PC-9 (cell line): ENCODE data around the gene MOB3B. TPM values are rescaled to one million over a fixed set of nuclear protein-coding genes. Genes with fewer than 3 reads are reported as not detected.

Experiments used
- BruUV-seq: library from RNA; stranded (reverse); fragments of 400-500 nt; replicated peaks from 2 replicates; lab custom pipeline; 2021; lab: Mats Ljungman, UMichigan
- CTCF ChIA-PET: fragments of 300-600 bp; sonication (Branson Sonifier 250); formaldehyde crosslinking; loops from one replicate; lab custom pipeline; 2022; ENCODE audit warnings: antibody characterized with exemption; lab: Charles Lee
- POLR2A ChIA-PET: fragments of 300-600 bp; sonication (Branson Sonifier 250); formaldehyde crosslinking; loops from one replicate; lab custom pipeline; 2022; ENCODE audit warnings: antibody characterized with exemption; ENCODE audit not compliant: unreplicated experiment; lab: Charles Lee
- DNase-seq, 2 experiments: peaks; one replicate each; pipeline versions ENCODE4 v3.0.0 to v3.0.0-alpha.2; 2015 to 2022; ENCODE audit warnings: mixed read lengths in 1 of 2
- H2AFZ ChIP-seq: fragments of 200-600 bp; sonication (generic); 2 replicates; pipeline ENCODE4 v1.8.1; 2017; ENCODE audit warnings: antibody characterized with exemption
- H3F3A ChIP-seq: fragments of 200-600 bp; sonication (generic); 2 replicates; pipeline ENCODE4 v1.8.1; 2017; ENCODE audit warnings: antibody characterized with exemption, mild to moderate bottlenecking, low read depth; ENCODE audit not compliant: insufficient read depth
- H3K27ac ChIP-seq: fragments of 200-600 bp; sonication (generic); 2 replicates; pipeline ENCODE4 v1.6.1; 2016; ENCODE audit warnings: mixed run types
- H3K27me3 ChIP-seq: fragments of 200-600 bp; sonication (generic); 2 replicates; pipeline ENCODE4 v1.6.1; 2016; ENCODE audit warnings: low read depth, mixed run types; ENCODE audit not compliant: insufficient read depth
- H3K36me3 ChIP-seq: fragments of 200-600 bp; sonication (generic); 2 replicates; pipeline ENCODE4 v1.6.1; 2016; ENCODE audit warnings: low read depth, mixed run types
- H3K4me1 ChIP-seq: fragments of 200-600 bp; sonication (generic); replicated peaks from 2 replicates; pipeline ENCODE4 v1.6.1; 2016; ENCODE audit warnings: mixed run types; ENCODE audit not compliant: insufficient read depth
- H3K4me2 ChIP-seq: fragments of 200-600 bp; sonication (generic); 2 replicates; pipeline ENCODE4 v1.6.1; 2017; ENCODE audit warnings: mixed run types
- H3K4me3 ChIP-seq: fragments of 200-600 bp; sonication (generic); 2 replicates; pipeline ENCODE4 v1.6.1; 2016; ENCODE audit warnings: mixed run types
- H3K79me2 ChIP-seq: fragments of 200-600 bp; sonication (generic); 2 replicates; pipeline ENCODE4 v1.6.1; 2017; ENCODE audit warnings: low read depth, mixed run types
- H3K9me2 ChIP-seq: fragments of 200-600 bp; sonication (generic); 2 replicates; pipeline ENCODE4 v1.8.1; 2017; ENCODE audit warnings: mild to moderate bottlenecking; ENCODE audit not compliant: insufficient read depth
- H3K9me3 ChIP-seq: fragments of 200-600 bp; sonication (generic); 2 replicates; pipeline ENCODE4 v1.8.1; 2016; ENCODE audit warnings: low read depth; ENCODE audit not compliant: insufficient read depth
- H4K20me1 ChIP-seq: fragments of 200-600 bp; sonication (generic); 2 replicates; pipeline ENCODE4 v1.8.1; 2017; ENCODE audit not compliant: insufficient read depth
- EZH2 ChIP-seq: fragments of 200-600 bp; sonication (generic); IDR thresholded peaks from 2 replicates; pipeline ENCODE4 v1.8.0; 2017; ENCODE audit warnings: antibody characterized with exemption, low read depth
- intact Hi-C: fragments of 100-400 bp; cut with micrococcal nuclease; formaldehyde crosslinking; loops from one replicate; pipeline ENCODE4 v1.10.0; 2022; ENCODE audit not compliant: unreplicated experiment
- total RNA-seq: library from RNA; stranded (reverse); gene quantifications from 2 replicates; pipeline ENCODE4 v1.2.3, GENCODE V29; 2021
- TF ChIP-seq, protein P1 (sequence below): fragments of 200-600 bp; sonication (generic); conservative IDR thresholded peaks from 2 replicates; pipeline ENCODE4 v1.6.1; 2017; ENCODE audit warnings: mixed run types, antibody characterized with exemption, mild to moderate bottlenecking, moderate library complexity

Gene MOB3B
- total RNA-seq, 1 experiment from 2014 or later, result 4.4 TPM

DNA sequence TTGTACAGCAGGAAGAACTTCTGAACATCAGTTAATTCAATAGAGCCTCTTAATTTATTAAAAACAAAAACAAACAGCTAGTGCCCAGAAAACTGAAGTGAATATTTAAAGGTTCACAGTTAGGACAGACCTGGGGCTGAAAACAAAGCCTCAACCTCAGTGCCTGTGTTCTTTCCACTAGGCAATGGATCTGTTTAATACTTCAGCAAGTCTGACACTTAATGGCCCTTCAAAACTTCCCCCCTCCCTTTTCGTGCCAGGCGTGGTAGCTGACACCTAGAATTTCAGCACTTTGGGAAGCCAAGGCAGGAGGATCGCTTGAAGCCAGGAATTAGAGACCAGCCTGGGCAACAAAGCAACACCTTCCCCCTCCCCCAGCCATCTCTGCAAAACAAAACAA, 60.1 kb downstream of the MOB3B start:
- Histone ChIP-seq H4K20me1 (no peaks in the 10 kb centered on the region), H3K27ac (no peak overlapping the region), H3K4me1 (no peaks in the 10 kb centered on the region), H3K4me3 (no peak overlapping the region), H3F3A (no peaks in the 10 kb centered on the region), H3K4me2 (no peak overlapping the region), H3K9me2 (no peaks in the 10 kb centered on the region), H2AFZ (no peak overlapping the region), H3K36me3 (no peaks in the 10 kb centered on the region), H3K79me2 (no peaks in the 10 kb centered on the region), H3K9me3 (no peaks in the 10 kb centered on the region), H3K27me3 (no peaks in the 10 kb centered on the region)
- intact Hi-C loops, result no loop called here
- no peak for DNase-seq
- no TSS peak for BruUV-seq
- CTCF ChIA-PET, result no interaction called here
- TF ChIP-seq EZH2, result no peak
- TF ChIP-seq, protein P1, sequence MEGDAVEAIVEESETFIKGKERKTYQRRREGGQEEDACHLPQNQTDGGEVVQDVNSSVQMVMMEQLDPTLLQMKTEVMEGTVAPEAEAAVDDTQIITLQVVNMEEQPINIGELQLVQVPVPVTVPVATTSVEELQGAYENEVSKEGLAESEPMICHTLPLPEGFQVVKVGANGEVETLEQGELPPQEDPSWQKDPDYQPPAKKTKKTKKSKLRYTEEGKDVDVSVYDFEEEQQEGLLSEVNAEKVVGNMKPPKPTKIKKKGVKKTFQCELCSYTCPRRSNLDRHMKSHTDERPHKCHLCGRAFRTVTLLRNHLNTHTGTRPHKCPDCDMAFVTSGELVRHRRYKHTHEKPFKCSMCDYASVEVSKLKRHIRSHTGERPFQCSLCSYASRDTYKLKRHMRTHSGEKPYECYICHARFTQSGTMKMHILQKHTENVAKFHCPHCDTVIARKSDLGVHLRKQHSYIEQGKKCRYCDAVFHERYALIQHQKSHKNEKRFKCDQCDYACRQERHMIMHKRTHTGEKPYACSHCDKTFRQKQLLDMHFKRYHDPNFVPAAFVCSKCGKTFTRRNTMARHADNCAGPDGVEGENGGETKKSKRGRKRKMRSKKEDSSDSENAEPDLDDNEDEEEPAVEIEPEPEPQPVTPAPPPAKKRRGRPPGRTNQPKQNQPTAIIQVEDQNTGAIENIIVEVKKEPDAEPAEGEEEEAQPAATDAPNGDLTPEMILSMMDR, result no peak
- POLR2A ChIA-PET, result no interaction called here

DNA sequence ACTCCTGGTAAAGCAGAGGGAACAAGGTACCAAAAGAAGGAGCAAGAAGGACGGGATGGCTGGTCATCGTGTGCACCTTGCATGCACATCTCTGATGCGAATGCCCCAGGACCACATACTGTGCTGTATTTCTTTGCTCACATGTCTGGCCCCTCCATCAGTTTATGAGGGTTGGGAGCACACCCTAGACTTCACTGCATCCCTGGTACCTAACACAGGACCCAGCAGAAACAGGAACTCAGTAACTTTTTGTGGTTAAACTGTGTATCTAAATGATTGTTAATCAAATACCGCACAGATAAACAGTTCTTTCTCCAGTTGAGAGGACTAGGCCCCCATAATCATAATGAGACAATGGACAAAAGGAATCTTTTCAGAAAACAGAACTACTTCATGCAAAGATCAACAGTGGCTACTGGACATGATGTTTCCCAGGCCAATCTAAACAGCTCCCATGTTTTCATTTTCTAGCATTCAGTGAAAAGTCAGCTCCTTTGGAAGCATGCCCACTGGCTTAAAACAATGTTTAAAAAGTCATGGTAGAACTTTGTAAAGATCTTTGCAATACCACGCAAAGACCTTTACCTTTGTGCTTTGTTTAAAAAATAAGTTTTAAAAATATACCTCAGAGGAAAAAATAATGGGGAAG, 61.0 kb downstream of the MOB3B start:
- no peaks in the 10 kb centered on the region for H4K20me1 ChIP-seq
- intact Hi-C loops, result no loop called here
- TF ChIP-seq, protein P1, result no peak
- no peak for TF ChIP-seq EZH2
- H3K36me3 ChIP-seq, result no peaks in the 10 kb centered on the region
- H3K27me3 ChIP-seq, result no peaks in the 10 kb centered on the region
- POLR2A ChIA-PET, result no interaction called here
- no peak overlapping the region for H3K4me2 ChIP-seq
- no peaks in the 10 kb centered on the region for H3K79me2 ChIP-seq
- no TSS peak for BruUV-seq
- no peak overlapping the region for H3K4me3 ChIP-seq
- H3K4me1 ChIP-seq, result no peaks in the 10 kb centered on the region
- CTCF ChIA-PET, result no interaction called here
- H3K9me3 ChIP-seq, result no peaks in the 10 kb centered on the region
- no peaks in the 10 kb centered on the region for H3F3A ChIP-seq
- H3K9me2 ChIP-seq, result no peaks in the 10 kb centered on the region
- no peak overlapping the region for H3K27ac ChIP-seq
- H2AFZ ChIP-seq, result no peak overlapping the region
- DNase-seq, result no peak

DNA sequence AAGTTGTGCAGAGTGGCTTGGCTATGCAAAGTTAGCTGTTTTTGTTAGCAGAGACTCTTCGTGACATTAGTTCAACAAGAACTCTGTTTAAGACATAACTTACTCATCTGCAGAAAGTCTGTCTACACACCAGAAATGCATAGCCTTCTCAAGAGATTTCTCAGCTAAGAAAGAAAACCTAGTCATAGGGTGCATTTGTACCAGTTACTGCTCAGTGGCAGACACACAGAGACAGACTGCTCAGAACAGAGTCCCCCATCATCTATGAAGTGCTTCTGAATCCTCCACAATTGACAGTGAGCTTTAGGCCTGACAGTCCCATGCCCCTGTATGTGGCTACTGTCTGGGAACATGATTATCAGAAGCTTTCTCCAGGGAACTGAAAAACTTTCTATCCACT, 61.6 kb downstream of the MOB3B start:
- H3K27me3 ChIP-seq, result no peaks in the 10 kb centered on the region
- no peaks in the 10 kb centered on the region for H3F3A ChIP-seq
- no peak overlapping the region for H3K4me3 ChIP-seq
- intact Hi-C loops, result no loop called here
- no peaks in the 10 kb centered on the region for H3K79me2 ChIP-seq
- POLR2A ChIA-PET, result no interaction called here
- H3K9me3 ChIP-seq, result no peaks in the 10 kb centered on the region
- TF ChIP-seq EZH2, result no peak
- TF ChIP-seq, protein P1, result no peak
- H4K20me1 ChIP-seq, result no peaks in the 10 kb centered on the region
- H3K36me3 ChIP-seq, result no peaks in the 10 kb centered on the region
- H3K4me1 ChIP-seq, result no peaks in the 10 kb centered on the region
- H3K4me2 ChIP-seq, result no peak overlapping the region
- BruUV-seq, result no TSS peak
- no peak overlapping the region for H3K27ac ChIP-seq
- no peak overlapping the region for H2AFZ ChIP-seq
- no peaks in the 10 kb centered on the region for H3K9me2 ChIP-seq
- DNase-seq, result no peak
- CTCF ChIA-PET, result no interaction called here
